Measurements from ENCODE around the gene BABAM2. TPM values are rescaled to one million over a fixed set of nuclear protein-coding genes. Genes with fewer than 3 reads are reported as not detected.
A peak's percentile ranks its signal among the peaks of the same experiment; 100 is the strongest.

The BABAM2 gene
- total RNA-seq, 4 donors from 2014 or later: 33.3 to 48.9 (median 37.9) TPM

DNA sequence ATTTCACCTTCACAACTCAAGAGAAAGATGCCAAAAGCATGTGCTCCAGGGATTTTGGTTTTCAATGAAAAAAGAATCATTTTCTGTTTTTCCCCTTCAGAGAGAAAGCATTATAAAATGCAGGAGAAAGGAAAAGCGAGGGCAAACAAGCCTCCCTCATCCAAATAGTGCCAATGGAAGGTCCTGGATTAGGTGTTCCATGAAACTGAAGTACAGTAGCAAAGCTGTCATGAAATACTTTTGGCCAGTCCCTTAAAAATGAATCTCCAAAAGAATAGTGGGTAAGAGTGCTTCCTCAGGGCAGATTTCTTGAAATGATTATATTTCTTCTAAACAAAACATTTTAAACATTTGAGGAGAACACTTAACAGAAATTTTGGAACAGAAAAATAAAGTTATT lies 320.0 kb downstream of the BABAM2 start:
- peaks cover 0 to 41% (median 6%) of the 10 kb centered on the region in 4 donors for H3K4me1 ChIP-seq
- H3K36me3 ChIP-seq: no peaks in the 10 kb centered on the region
- H3K27ac ChIP-seq: peak overlapping the region; percentile 53 to 63 (median 56)
- intact Hi-C loops (cut with DNase I; ENCODE audit: low total_unique reads) (no loop called here), in situ Hi-C loops (cut with MboI; ENCODE audit: low pct_ligation_motif_present in 1 of 4, low pct_unique_long_range_greater_than_20kb in 1 of 4, low sequenced_read_pairs in 3 of 4) (no loop called here)
- TF ChIP-seq POLR2AphosphoS5 (IDR thresholded peaks at IDR 0.05) (no peak), EP300 (IDR thresholded peaks at IDR 0.05; ENCODE audit: low read depth) (no peak), POLR2A (IDR thresholded peaks at IDR 0.05) (no peak)
- TF ChIP-seq, protein P1, sequence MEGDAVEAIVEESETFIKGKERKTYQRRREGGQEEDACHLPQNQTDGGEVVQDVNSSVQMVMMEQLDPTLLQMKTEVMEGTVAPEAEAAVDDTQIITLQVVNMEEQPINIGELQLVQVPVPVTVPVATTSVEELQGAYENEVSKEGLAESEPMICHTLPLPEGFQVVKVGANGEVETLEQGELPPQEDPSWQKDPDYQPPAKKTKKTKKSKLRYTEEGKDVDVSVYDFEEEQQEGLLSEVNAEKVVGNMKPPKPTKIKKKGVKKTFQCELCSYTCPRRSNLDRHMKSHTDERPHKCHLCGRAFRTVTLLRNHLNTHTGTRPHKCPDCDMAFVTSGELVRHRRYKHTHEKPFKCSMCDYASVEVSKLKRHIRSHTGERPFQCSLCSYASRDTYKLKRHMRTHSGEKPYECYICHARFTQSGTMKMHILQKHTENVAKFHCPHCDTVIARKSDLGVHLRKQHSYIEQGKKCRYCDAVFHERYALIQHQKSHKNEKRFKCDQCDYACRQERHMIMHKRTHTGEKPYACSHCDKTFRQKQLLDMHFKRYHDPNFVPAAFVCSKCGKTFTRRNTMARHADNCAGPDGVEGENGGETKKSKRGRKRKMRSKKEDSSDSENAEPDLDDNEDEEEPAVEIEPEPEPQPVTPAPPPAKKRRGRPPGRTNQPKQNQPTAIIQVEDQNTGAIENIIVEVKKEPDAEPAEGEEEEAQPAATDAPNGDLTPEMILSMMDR (IDR thresholded peaks at IDR 0.05): no peak
- no peaks in the 10 kb centered on the region for H3K9me3 ChIP-seq
- 84 to 100% methylated on average over 1 of the region's 1 CpG for WGBS, 2 donors (ENCODE audit: low coverage in 1 of 2)
- no peaks in the 10 kb centered on the region for H3K27me3 ChIP-seq
- no peak for DNase-seq
- no peak overlapping the region for H3K4me3 ChIP-seq

DNA sequence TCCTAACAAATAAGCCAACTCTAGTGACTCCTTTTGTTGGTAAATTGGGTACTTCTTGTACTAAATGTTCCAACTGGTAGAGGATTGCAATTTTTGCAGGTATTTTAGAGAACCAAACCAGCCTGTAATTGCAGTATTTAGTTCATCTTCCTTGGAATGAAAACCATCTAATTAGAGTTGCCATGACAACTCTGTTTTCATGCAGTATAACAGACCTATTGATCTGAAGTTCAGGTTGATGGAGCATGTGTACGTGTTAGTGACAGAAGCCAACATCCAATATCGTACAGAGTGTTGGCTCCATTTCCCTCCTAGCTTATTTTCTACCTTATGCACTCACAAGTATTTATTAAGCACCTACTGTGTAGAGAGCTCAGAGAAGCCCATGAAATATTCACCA lies 325.8 kb downstream of the BABAM2 start:
- H3K27me3 ChIP-seq: no peaks in the 10 kb centered on the region
- TF ChIP-seq EP300 (IDR thresholded peaks at IDR 0.05; ENCODE audit: low read depth) (no peak), POLR2AphosphoS5 (IDR thresholded peaks at IDR 0.05) (no peak)
- peaks cover 0 to 14% (median 0%) of the 10 kb centered on the region in 4 donors for H3K4me1 ChIP-seq
- 90 to 91% methylated on average over 2 of the region's 2 CpGs for WGBS, 2 donors (ENCODE audit: low coverage in 1 of 2)
- H3K9me3 ChIP-seq: no peaks in the 10 kb centered on the region
- in situ Hi-C loops (cut with MboI; ENCODE audit: low pct_ligation_motif_present in 1 of 4, low pct_unique_long_range_greater_than_20kb in 1 of 4, low sequenced_read_pairs in 3 of 4): no loop called here
- no peaks in the 10 kb centered on the region for H3K36me3 ChIP-seq
- intact Hi-C loops (cut with DNase I; ENCODE audit: low total_unique reads): no loop called here
- H3K27ac ChIP-seq: no peak overlapping the region
- no peak overlapping the region for H3K4me3 ChIP-seq
- DNase-seq: no peak

DNA sequence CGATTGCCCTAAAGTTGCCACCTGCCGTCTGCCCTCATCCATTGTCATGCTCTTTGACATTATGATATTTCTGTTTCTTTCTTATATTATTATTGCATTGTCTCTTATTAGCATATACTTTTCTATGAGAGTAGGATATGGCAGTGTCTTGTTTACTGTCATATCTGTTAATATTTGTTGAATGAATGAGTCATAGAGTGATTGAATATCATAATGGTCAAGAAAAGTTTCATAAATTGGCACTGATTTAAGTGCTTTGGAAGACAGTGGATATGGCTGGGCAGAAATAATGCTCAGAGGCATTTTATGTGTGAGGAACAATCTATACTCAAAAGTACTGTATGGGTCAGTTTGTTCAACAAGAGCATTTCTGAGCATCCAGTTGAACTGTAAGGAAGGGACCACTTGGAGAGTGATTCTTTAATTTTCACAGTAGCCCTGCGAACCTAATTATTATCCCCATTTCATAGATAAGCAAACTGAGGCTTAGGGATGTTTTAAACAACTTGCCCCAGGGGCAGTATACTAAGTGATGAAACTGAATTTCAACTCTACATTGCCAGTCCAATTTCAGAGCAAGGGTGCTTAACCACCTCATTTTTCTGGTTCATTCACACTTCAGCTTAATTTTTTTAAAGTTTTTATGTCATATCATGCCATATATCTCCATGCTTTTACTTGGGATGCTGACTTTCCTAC lies 326.7 kb downstream of the BABAM2 start:
- DNase-seq: no peak
- 95 to 100% methylated on average over 3 of the region's 3 CpGs for WGBS, 2 donors (ENCODE audit: low coverage in 1 of 2)
- TF ChIP-seq, protein P1 (IDR thresholded peaks at IDR 0.05): no peak
- no peak for TF ChIP-seq EP300 (IDR thresholded peaks at IDR 0.05; ENCODE audit: low read depth)
- no peak for TF ChIP-seq POLR2A (IDR thresholded peaks at IDR 0.05)
- TF ChIP-seq POLR2AphosphoS5 (IDR thresholded peaks at IDR 0.05): no peak
- in situ Hi-C loops (cut with MboI; ENCODE audit: low pct_ligation_motif_present in 1 of 4, low pct_unique_long_range_greater_than_20kb in 1 of 4, low sequenced_read_pairs in 3 of 4): no loop called here
- Histone ChIP-seq H3K9me3 (no peaks in the 10 kb centered on the region), H3K27me3 (no peaks in the 10 kb centered on the region), H3K27ac (no peak overlapping the region), H3K4me1 (peaks cover 0 to 9% (median 0%) of the 10 kb centered on the region in 4 donors), H3K4me3 (no peak overlapping the region), H3K36me3 (no peaks in the 10 kb centered on the region)
- intact Hi-C loops (cut with DNase I; ENCODE audit: low total_unique reads): no loop called here

DNA sequence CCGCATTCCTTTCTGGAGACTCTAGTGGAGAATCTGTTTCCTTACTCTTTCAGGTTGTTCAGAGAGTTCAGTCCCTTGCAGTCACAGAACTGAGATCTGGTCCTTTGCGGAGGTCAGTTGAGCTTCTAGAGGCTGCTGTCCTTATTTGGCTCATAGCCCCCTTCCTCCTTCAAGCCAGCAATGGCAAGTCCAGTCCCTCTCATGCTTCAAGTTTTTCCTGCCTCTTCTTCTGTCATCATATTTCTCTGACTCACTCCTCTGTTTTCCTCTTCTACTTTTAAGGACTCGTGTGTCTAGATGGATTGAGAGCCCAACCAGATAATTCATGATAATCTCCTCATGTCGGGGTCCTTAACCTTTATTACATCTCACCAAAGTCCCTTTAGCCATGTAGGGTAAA lies 328.6 kb downstream of the BABAM2 start:
- TF ChIP-seq POLR2AphosphoS5 (IDR thresholded peaks at IDR 0.05) (no peak), POLR2A (IDR thresholded peaks at IDR 0.05) (no peak), EP300 (IDR thresholded peaks at IDR 0.05; ENCODE audit: low read depth) (no peak)
- TF ChIP-seq, protein P1 (IDR thresholded peaks at IDR 0.05): no peak
- H3K4me1 ChIP-seq: no peaks in the 10 kb centered on the region
- in situ Hi-C loops (cut with MboI; ENCODE audit: low pct_ligation_motif_present in 1 of 4, low pct_unique_long_range_greater_than_20kb in 1 of 4, low sequenced_read_pairs in 3 of 4): no loop called here
- WGBS, 2 donors (ENCODE audit: low coverage in 1 of 2): 89 to 91% methylated on average over 3 to 4 of the region's 4 CpGs
- H3K4me3 ChIP-seq: no peak overlapping the region
- no peak for DNase-seq
- intact Hi-C loops (cut with DNase I; ENCODE audit: low total_unique reads): no loop called here
- no peak overlapping the region for H3K27ac ChIP-seq
- no peaks in the 10 kb centered on the region for H3K9me3 ChIP-seq
- H3K27me3 ChIP-seq: no peaks in the 10 kb centered on the region
- no peaks in the 10 kb centered on the region for H3K36me3 ChIP-seq

All from transverse colon (tissue), 4 donors.